IPS-NIHi7 (cell line): ENCODE results near the gene GPATCH8.

Source experiments
- DNase-seq: peaks from one replicate; pipeline ENCODE4 v3.0.0; 2012; ENCODE audit warnings: mixed read lengths; ENCODE audit errors: extremely low spot score

The GPATCH8 gene

GRCh38 chr17:44451832-44452231 is 51.4 kb downstream of the GPATCH8 start:
- DNase-seq, result no peak

DNA sequence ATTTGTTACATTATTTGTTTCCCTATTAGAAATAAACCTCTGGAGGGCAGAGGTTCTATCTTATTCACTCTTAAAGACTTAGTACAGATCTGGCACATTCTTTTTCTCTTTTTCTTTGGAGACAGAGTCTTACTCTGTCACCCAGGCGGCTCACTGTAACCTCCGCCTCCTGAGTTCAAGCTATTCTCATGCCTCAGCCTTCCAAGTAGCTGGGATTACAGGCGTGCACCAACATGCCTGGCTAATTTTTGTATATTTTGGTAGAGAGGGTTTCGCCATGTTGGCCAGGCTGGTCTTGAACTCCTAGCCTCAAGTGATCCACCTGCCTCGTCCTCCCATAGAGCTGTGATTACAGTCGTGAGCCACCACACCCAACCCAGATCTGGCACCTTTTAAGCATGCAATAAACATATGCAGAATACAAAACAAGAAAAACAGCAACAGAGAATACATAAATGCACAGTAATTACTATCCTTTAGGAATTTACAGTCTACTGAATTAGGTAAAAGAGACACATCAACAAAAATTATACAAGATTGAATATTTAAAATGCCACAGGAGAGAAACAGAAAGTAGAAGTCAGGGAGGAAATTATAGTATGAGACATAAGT is 52.1 kb downstream of the GPATCH8 start:
- DNase-seq, result no peak

DNA sequence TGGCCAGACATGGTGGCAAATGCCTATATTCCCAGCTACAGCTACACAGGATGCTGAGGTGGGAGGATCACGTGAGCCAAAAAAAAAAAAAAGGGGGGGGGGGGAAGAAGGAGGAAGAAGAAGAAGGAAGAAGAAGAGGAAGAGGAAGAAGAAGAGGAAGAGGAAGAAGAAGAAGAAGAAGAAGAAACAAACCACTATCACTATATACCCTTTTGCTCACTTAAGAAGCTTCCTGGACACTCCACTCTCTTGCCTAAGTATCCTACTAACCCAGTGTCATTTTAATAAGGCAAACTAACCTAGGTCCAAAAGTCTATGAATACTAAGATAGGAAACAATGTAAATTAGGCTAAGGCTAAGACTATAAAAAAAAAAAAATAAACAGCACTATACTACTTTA is 54.8 kb downstream of the GPATCH8 start:
- no peak for DNase-seq

DNA sequence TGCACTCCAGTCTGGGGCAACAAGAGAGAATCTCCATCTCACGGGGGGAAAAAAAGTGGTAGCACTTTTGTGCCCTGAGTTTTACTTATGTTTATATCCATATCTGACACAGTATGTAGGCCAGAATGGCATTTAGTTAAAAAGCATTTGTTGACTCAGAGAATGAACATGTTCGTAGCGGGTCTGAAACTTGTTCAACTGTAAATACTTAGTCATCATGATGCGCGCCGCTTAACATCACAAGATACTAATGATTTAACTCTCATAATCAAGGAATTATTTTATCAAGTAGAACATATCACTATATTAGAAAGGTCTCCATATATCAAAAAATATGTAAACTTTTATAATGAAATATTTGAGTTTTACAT is 58.5 kb downstream of the GPATCH8 start:
- DNase-seq, result no peak

GRCh38 chr17:44442806-44443205 is 60.4 kb downstream of the GPATCH8 start:
- DNase-seq, result no peak

- no peak for DNase-seq
Measured at GRCh38 chr17:44439168-44439567, 64.0 kb downstream of the GPATCH8 start.

DNA sequence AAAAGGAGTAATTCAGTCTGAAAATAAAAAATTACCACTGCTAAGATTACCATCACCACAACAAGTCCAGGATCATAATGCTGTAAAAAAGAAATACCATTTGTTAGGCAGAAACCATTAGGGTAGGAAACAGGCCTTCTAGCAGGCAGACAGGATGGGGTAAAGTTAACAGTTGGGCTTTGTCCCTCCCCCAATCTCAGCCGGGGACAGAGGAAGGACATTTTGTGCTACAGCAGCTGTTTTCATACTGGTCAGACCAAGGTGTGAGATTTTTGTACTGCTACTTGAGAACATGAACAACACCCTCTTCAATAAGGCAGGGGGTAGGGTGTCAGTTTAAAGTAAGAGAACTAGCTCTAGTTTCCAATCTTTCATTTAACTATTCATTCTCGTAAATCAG is 64.6 kb downstream of the GPATCH8 start:
- peak; percentile 12 for DNase-seq

DNA sequence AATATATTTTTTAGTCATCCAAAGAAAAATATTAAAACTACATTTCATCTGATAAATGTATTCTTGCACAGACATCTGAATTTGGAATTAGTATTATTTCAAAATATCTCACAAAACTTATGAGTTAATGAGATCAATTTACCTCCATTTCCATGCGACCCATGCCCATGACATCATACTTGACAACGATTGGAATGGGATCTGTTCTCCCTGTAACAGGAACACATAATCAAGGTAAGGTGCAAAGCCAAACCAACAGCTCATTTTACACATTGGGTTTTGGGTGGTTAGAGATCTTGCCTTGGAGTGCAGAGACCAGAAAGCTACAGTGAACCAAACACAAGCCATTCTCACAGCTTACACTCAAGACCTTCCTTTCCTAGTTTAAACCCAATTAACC is 66.9 kb downstream of the GPATCH8 start:
- no peak for DNase-seq

- no peak for DNase-seq
Measured at GRCh38 chr17:44432254-44433157, 70.7 kb downstream of the GPATCH8 start.

GRCh38 chr17:44424828-44425461 is 78.3 kb downstream of the GPATCH8 start:
- no peak for DNase-seq

- no peak for DNase-seq
Measured at GRCh38 chr17:44417553-44417952, 85.7 kb downstream of the GPATCH8 start.

DNA sequence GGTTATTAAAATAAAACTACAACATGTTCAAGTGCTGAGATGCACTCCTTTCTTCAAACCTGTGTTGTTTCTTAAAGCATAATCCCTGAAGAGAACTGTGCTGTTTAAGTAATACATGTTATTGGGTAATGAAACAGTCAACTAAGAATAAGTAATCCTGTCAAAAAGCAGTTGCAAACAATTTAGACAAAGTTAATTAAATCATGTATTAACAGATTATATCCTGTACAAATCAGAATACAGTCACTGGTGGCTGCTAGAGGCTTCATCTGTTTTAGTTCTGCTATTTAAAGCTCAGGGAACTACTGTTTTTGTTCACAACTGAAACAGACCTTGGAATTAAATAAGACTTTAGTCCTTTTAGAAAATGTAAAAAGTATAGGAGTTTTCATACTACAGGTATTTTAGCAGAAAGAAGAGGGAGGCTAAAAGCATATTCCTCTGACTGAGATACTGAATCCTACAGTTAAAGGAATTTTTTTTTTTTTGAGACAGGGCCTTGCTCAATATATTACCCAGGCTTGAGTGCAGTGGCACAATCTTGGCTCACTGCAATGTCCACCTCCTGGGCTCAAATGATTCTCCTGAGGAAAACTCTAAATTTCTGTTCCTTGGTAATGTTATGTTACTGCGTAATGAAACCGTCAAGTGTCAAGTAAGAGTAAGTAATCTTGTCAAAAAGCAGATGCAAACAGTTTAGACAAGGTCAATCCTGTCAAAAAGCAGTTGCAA is 86.5 kb downstream of the GPATCH8 start:
- DNase-seq, result no peak

GRCh38 chr17:44414394-44415155 is 88.6 kb downstream of the GPATCH8 start:
- DNase-seq, result no peak

GRCh38 chr17:44409309-44410028 is 93.7 kb downstream of the GPATCH8 start:
- DNase-seq, result no peak

- no peak for DNase-seq
Measured at GRCh38 chr17:44408786-44409185, 94.4 kb downstream of the GPATCH8 start.

GRCh38 chr17:44402564-44403172 is 100.5 kb downstream of the GPATCH8 start:
- DNase-seq, result no peak

GRCh38 chr17:44400226-44400847 is 102.9 kb downstream of the GPATCH8 start:
- DNase-seq, result peak; percentile 40

DNA sequence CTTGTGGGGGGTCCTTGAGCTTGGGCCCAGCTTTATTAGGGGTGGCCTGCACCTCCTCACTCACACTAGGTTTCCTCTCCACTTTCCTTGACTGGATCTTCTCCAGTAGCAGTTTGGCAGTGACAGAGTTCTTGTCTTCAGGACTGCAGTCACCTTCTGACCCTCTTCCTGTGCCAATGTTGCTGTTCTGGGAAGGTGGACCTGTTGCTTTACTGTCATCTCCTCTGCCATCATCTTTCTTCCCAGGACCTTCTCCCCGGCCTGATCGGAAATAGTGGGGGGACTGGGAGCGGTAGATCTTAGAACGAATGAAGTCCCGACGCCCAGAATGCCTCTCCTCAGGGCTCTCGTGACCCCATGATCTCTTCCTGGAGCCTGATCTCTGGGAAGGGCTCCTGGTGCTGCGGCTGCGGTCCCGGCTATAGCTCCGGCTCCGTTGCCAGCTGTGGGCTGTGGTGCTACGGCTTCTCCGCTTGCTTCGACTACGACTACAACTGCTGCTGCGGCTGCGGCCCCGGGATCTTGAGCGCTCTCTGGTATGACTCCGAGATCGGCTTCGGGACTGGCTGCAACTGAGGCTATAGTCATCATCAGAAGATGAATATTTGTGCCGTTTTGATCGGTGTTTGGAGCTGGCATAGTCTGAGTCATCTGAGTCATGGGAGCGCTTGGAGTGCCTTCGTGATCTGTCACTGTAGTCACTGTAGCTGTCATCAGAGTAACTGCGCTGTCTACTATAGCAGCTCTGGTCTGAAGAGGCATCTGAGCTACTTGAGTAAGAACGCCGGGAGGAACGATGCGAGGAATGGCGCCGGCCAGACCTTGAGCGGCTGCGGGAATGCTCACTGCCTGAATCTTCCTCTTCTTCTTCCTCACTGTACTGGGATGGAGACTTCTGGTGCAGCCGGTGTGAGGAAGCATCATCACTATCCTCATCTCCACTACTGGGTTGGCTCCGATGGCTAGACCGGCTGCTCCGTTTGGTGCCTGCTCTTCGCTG is 104.2 kb downstream of the GPATCH8 start:
- DNase-seq, result no peak
